ENCODE measurements around the gene PARP8. TPM values are rescaled to one million over a fixed set of nuclear protein-coding genes. Genes with fewer than 3 reads are reported as not detected.

Gene PARP8
- total RNA-seq, 2 experiments from 2014 or later = 42.9 to 48.3 TPM

DNA sequence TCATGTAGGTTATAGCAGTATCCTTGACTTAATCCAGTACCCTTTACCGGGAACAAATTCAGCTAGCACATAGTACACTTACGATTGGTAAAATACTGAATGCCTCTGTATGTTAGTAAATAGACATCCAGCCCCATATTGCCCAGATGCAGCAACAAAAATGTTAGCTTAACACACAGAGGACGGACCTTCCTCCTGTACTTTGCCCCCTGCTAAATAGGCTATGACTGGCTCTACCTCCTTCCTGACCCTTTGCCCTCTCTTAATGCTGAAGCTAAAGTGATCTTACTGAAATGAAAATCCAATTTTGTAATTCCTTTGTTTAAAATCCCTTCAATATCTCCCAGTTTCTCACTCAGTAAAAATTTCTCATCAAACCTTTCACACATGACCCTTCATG, 183.1 kb downstream of the PARP8 start:
- Mint-ChIP-seq H3K27me3 (no peaks in the 10 kb centered on the region), H3K4me3 (no peak overlapping the region), H3K4me1 (ENCODE audit: low read depth) (peaks cover 5% of the 10 kb centered on the region), H3K27ac (no peak overlapping the region), H3K9me3 (no peaks in the 10 kb centered on the region), H3K36me3 (ENCODE audit: low read depth) (no peaks in the 10 kb centered on the region)
- TF ChIP-seq, protein P1, sequence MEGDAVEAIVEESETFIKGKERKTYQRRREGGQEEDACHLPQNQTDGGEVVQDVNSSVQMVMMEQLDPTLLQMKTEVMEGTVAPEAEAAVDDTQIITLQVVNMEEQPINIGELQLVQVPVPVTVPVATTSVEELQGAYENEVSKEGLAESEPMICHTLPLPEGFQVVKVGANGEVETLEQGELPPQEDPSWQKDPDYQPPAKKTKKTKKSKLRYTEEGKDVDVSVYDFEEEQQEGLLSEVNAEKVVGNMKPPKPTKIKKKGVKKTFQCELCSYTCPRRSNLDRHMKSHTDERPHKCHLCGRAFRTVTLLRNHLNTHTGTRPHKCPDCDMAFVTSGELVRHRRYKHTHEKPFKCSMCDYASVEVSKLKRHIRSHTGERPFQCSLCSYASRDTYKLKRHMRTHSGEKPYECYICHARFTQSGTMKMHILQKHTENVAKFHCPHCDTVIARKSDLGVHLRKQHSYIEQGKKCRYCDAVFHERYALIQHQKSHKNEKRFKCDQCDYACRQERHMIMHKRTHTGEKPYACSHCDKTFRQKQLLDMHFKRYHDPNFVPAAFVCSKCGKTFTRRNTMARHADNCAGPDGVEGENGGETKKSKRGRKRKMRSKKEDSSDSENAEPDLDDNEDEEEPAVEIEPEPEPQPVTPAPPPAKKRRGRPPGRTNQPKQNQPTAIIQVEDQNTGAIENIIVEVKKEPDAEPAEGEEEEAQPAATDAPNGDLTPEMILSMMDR (IDR thresholded peaks at IDR 0.05) = no peak
- intact Hi-C loops (cut with micrococcal nuclease) = no loop called here
- POLR2A ChIA-PET = interaction anchor here (1.0 kb wide), 1 partner anchor 15 kb away, joined by 3 read pairs; no protein-coding TSS in a partner anchor
- ATAC-seq (no peak), DNase-seq (no peak)
- CTCF ChIA-PET = no interaction called here

DNA sequence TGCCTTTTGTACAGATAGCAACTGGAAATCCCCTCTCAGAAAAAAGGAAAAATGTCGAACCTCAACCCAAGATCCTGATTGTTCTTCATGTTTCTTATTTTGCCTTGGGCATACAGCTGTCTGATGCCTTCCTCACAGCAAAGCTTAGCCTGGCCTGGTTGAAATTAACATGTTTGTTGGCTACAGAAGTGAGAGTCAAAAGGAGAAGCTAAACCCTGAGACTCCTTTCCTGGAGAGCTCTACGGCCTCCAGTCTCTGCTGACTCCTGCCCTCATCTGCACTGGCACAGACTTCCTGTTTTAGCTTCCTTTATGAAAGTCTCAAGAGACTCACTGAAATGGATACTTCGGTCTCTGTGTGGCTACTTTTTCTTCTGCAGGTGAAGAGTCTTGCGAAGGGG, 186.7 kb downstream of the PARP8 start:
- DNase-seq = peak; percentile 2
- Mint-ChIP-seq H3K36me3 (ENCODE audit: low read depth) (no peaks in the 10 kb centered on the region), H3K4me1 (ENCODE audit: low read depth) (peaks cover 9% of the 10 kb centered on the region), H3K4me3 (no peak overlapping the region), H3K9me3 (no peaks in the 10 kb centered on the region), H3K27me3 (no peaks in the 10 kb centered on the region), H3K27ac (no peak overlapping the region)
- intact Hi-C loops (cut with micrococcal nuclease) = no loop called here
- ATAC-seq = no peak
- CTCF ChIA-PET = interaction anchor here (1.6 kb wide), 1 partner anchor 28 kb away, joined by 4 read pairs; no protein-coding TSS in a partner anchor
- TF ChIP-seq, protein P1 (IDR thresholded peaks at IDR 0.05) = no peak
- POLR2A ChIA-PET = no interaction called here

- peaks cover 9% of the 10 kb centered on the region for H3K4me1 Mint-ChIP-seq (ENCODE audit: low read depth)
- H3K27ac Mint-ChIP-seq = no peak overlapping the region
- no peaks in the 10 kb centered on the region for H3K9me3 Mint-ChIP-seq
- H3K4me3 Mint-ChIP-seq = no peak overlapping the region
- DNase-seq = no peak
- no peaks in the 10 kb centered on the region for H3K27me3 Mint-ChIP-seq
- CTCF ChIA-PET = interaction anchor here (1.6 kb wide), 1 partner anchor 27 kb away, joined by 4 read pairs; no protein-coding TSS in a partner anchor
- intact Hi-C loops (cut with micrococcal nuclease) = no loop called here
- no peak for ATAC-seq
- TF ChIP-seq, protein P1 (IDR thresholded peaks at IDR 0.05) = no peak
- no peaks in the 10 kb centered on the region for H3K36me3 Mint-ChIP-seq (ENCODE audit: low read depth)
- POLR2A ChIA-PET = no interaction called here
These were observed 187.6 kb downstream of the PARP8 start for GRCh38 chr5:50854082-50854481.

GRCh38 chr5:50855001-50855400, 188.6 kb downstream of the PARP8 start:
- TF ChIP-seq, protein P1 (IDR thresholded peaks at IDR 0.05) = no peak
- DNase-seq = no peak
- H3K4me1 Mint-ChIP-seq (ENCODE audit: low read depth) = peaks cover 9% of the 10 kb centered on the region
- no peaks in the 10 kb centered on the region for H3K36me3 Mint-ChIP-seq (ENCODE audit: low read depth)
- no peak overlapping the region for H3K27ac Mint-ChIP-seq
- POLR2A ChIA-PET = no interaction called here
- ATAC-seq = no peak
- H3K9me3 Mint-ChIP-seq = no peaks in the 10 kb centered on the region
- peaks cover 2% of the 10 kb centered on the region for H3K27me3 Mint-ChIP-seq
- CTCF ChIA-PET = interaction anchor here (1.6 kb wide), 1 partner anchor 13 kb away, joined by 3 read pairs; no protein-coding TSS in a partner anchor
- intact Hi-C loops (cut with micrococcal nuclease) = no loop called here
- H3K4me3 Mint-ChIP-seq = no peak overlapping the region

DNA sequence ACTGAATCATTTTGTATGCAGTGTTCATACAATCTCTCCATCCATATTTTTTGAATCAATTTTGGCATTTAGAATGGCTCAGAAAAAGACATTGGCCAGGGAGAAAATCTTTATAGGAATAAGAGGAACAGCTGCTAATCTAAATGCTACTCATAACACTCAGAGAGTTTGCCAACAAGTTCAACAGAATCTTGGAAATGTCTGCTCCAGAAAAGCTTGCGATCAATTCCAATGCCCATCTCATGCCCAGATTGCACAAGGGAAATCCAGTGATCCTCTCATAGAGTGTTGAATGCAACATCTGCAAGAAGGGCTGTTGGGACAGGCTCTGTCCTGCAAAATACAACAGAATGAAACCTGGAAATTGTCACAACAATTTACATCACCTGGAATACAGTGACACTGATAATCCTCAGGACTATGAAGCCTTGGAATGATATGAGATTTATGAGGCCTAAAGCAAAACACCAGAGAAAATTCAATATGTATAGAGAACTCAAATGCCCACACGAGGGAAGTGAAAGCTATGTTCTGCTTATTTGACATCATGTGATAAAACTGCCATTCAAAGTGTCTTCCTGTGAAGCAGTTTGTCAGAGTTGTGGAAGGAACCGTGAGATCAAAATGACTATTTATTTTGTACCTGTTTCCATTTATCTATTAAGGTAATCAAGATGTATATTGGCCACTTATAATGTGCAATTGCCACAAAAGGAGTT, 190.1 kb downstream of the PARP8 start:
- ATAC-seq = no peak
- CTCF ChIA-PET = no interaction called here
- TF ChIP-seq, protein P1 (IDR thresholded peaks at IDR 0.05) = no peak
- intact Hi-C loops (cut with micrococcal nuclease) = no loop called here
- DNase-seq = no peak
- H3K27ac Mint-ChIP-seq = no peak overlapping the region
- no peaks in the 10 kb centered on the region for H3K9me3 Mint-ChIP-seq
- POLR2A ChIA-PET = no interaction called here
- H3K4me3 Mint-ChIP-seq = no peak overlapping the region
- peaks cover 4% of the 10 kb centered on the region for H3K27me3 Mint-ChIP-seq
- H3K36me3 Mint-ChIP-seq (ENCODE audit: low read depth) = no peaks in the 10 kb centered on the region
- peaks cover 9% of the 10 kb centered on the region for H3K4me1 Mint-ChIP-seq (ENCODE audit: low read depth)
